SW480 (cell line): Measurements from ENCODE around the gene MNS1.
"Not testable (repeated sequence)": the region's sequence is repeated elsewhere in the genome, so short reads cannot be mapped to it uniquely, and the experiment has no call there.

Source experiments
- DNase-seq: peaks from one replicate; pipeline ENCODE4 v3.0.0-alpha.2; 2016; ENCODE audit warnings: low spot score

MNS1 gene, protein sequence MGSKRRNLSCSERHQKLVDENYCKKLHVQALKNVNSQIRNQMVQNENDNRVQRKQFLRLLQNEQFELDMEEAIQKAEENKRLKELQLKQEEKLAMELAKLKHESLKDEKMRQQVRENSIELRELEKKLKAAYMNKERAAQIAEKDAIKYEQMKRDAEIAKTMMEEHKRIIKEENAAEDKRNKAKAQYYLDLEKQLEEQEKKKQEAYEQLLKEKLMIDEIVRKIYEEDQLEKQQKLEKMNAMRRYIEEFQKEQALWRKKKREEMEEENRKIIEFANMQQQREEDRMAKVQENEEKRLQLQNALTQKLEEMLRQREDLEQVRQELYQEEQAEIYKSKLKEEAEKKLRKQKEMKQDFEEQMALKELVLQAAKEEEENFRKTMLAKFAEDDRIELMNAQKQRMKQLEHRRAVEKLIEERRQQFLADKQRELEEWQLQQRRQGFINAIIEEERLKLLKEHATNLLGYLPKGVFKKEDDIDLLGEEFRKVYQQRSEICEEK

GRCh38 chr15:56464893-56465520, at the start of gene MNS1:
MNS1 (minus strand) TSS chr15:56465137; CDS start chr15:56464972, 165 bp downstream.
- peak; percentile 58 for DNase-seq

DNA sequence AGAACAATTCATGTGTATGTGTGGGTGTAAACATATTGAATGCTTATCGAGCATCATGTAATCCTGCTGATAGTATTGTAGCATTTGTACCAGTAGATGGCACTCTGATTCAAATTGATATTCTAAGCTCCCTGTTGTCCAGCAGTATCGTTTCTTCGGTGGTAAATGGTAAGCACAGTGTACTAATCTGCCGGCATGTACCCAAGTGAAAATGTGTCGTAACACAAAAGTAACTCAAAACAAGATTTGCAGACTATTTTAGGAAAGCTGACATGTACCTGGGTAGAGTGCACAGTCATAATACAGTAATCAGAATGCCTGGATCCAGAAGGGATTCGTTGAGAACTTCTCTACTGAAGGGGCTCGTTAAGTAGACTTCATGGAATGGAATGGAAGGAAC, 31.7 kb upstream of the MNS1 start:
- peak; percentile 69 for DNase-seq

GRCh38 chr15:56495533-56495932, 30.6 kb upstream of the MNS1 start:
- no peak for DNase-seq

DNA sequence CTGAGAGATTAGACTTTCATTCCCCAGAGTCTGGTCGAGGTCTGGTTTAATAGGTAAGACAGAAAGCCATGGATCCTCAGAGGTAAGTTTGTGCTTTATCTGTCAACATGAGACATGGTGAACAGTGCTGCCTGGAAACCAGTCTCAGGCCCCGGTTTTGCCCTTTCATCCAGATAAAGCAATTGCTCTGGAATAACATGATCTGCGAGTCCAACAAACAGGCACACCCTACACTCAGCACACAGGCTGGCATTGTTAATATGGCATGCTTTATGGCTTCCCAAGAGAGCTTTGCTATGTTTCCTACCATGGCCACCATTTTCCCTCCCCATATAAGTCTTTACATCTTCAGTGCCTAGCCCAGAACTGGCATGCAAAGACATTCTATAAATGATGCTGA, 30.1 kb upstream of the MNS1 start:
- DNase-seq = no peak

DNA sequence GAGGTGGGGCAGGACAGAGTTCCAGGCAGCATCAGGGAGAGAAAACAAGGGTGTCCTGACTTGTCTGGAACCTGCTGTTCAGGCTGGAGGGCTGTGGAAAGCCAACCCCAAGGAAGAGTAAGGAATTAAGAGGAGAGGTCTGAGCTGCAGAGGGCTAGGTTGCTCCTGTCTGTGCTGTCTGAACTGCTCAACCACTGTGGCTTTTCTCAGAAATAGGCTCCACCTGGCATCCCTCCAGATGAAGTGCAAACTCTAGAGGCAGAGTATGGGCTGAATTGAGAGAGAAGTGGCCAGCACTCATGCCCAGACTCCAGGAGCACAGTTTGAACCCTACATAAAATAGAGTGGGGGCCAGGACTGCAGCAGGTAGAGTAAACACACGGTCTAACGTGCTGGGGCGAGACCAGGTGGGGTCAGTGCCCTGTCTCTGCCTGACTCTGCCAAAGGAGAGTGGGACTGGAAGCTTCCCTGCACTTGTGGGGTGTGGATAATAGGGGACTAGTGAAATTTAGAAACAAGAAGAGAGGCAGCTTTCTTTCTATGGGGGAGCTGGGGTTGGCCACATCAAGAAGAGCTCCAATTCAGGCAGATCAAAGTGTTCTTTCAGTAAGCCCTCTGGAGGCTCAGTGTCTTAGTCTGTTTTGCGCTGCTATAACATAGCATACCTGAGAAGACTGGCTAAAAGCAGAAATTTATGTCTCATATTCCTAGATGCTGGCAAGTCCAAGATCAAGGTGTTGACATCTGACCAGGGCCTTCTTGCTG, 28.0 kb upstream of the MNS1 start:
- DNase-seq = no peak

GRCh38 chr15:56492236-56492635, 27.3 kb upstream of the MNS1 start:
- no peak for DNase-seq

- DNase-seq = peak; percentile 52
Measured at GRCh38 chr15:56491110-56491722, 26.3 kb upstream of the MNS1 start.

DNA sequence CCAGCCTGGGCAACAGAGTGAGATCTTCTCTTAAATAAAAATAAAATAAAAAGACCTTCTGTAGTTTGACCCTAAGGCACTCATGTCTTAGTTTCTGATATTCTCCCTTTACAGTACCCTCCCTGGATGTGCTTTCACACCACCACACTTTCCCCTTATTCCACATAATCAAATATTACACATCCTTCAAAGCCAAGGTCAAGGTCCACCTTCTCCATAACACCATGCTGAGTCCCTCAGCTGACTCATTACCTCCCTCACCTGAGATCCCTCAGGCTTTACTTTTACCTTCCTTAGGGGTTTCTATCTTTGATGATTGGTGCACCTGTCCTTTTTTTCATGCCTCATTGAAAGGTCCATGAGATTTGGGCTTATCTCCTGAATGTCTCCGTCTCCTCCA, 25.5 kb upstream of the MNS1 start:
- peak; percentile 33 for DNase-seq

DNA sequence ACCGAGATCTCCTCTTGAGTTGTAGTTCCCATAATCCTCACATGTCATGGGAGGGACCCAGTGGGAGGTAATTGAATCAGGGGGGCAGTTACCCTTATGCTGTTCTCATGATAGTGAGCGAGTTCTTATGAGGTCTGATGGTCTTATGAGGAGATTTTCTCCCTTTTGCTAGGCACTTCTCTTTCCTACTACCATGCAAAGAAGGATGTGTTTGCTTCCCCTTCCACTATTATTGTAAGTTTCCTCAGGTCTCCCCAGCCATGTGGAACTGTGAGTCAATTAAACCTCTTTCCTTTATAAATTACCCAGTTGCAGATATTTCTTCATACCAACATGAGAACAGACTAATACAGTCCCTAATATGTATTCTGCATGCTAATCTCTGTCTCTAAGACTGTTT, 21.3 kb upstream of the MNS1 start:
- DNase-seq = not testable (repeated sequence)

- DNase-seq = not testable (repeated sequence)
Measured at GRCh38 chr15:56485426-56485825, 20.5 kb upstream of the MNS1 start.

GRCh38 chr15:56484287-56484686, 19.4 kb upstream of the MNS1 start:
- no peak for DNase-seq

GRCh38 chr15:56475351-56475750, 10.4 kb upstream of the MNS1 start:
- DNase-seq = no peak

- no peak for DNase-seq
Measured at GRCh38 chr15:56473017-56473416, 8.1 kb upstream of the MNS1 start.

- DNase-seq = no peak
Measured at GRCh38 chr15:56472278-56472677, 7.3 kb upstream of the MNS1 start.

DNA sequence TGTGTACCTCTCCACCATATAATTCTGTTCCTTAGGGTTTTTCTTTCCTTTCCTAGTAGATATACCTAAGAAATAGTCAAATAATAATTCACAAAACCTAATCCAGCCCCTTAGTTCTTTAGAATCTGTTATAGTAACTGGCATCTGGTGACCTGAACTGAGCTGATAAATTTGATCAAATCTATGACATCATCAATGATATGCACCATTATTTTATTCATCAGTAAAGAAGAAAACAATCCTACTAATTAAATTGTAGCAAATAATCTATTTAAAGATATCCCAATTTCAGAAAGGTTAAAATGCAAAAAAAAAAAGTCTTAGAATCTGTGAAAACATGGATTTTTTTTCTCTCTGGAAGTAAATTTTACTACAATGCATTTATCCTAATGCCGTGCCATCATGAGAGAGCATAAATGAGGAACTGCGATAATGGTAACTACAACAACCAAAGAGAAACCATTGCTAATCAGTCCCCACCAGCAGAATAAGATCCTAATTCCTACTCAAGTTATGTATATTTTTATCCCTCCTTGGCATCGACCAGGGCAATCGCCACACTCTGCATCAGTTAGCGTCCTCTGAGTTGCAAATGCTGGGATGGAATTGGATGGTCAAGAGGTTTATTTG, 6.6 kb upstream of the MNS1 start:
- DNase-seq = no peak

GRCh38 chr15:56469483-56469882, 4.5 kb upstream of the MNS1 start:
- DNase-seq = no peak

DNA sequence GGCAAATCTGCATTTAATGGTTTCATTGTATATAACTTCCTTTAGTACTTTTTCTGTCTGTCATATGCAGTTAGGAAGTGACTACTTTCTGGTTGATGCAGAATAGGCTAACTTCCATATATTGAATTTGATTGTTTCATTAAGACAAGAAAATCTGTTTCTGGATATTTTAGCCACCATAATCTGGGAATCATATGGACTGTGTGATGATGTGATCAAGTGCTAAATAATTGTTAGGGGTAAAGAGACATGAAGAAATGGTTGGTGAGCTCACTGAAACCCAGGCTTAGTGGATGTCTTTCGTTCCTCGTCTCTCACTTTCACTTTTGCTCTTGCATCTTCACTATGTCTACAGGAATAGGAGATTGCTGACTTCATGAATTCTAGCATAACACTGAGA, 3.5 kb upstream of the MNS1 start:
- DNase-seq = no peak

DNA sequence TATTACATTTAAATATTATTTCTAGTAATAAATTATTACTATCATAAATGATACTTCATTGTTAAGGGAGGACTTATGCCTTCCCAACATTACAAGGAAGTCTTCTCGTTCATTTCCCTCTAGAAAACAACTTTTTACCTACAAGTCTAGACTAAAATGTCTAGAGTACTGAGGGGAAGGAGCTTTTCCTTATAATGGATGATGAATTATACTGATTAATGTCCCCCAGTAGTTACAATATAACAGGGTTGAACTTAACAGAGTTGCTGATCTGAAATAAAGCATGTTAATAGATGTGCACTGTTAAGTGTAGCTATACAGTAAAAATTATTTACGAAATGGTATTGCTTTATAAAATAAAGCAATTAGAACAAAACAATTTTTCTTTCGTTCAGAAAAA, 2.7 kb upstream of the MNS1 start:
- DNase-seq = no peak

DNA sequence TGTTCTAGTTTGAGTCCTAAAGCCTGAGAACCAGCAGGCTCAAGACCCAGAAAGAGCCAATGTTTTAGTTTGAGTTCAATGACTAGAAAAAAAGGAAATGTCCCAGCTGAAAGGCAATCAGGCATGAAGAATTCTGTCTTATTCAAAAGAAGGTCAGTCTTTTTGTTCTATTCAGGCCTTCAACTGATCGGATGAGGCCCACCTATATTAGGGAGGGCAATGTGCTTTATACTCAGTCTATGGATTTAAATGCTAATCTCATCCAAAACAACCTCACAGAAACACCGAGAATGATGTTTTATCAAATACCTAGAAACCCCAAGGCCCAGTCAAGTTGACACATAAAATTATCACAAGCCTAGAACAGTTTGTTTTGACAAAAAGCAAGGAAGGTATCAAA, 4.0 kb downstream of the MNS1 start:
- no peak for DNase-seq

DNA sequence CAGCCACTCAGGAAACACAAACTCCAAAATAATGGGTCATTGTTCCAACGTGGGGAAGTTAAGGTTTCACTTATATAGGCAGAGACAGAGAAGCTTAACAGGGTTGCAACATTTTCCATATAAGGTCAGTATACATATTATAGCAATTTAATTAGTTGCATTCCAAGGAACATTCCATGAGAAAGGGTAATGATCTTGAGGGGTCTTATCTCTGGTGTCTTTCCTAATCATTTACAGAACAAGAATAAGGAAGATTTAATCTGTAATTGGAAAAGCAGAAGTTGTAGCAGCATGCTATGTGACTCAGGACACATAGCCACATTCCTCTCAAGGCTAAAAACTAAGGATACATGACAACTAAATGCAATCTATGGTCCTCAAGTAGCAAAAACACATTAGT, 4.9 kb downstream of the MNS1 start:
- no peak for DNase-seq

DNA sequence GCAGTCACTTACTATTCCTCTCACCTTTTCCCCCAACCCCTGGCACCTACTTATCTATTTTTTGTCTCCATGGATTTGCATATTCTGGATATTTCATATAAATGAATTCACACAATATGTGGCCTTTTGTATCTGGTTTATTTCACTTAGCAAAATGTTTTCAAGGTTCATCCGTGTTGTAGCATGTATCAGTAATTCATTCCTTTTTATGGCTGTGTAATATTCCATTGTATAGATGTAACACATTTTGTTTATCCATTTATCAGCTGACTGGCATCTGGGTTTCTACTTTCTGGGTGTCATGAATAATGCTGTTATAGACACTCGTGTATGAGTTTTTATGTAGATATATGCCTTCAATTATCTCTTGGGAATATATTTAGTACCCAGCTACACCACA, 5.8 kb downstream of the MNS1 start:
- no peak for DNase-seq

DNA sequence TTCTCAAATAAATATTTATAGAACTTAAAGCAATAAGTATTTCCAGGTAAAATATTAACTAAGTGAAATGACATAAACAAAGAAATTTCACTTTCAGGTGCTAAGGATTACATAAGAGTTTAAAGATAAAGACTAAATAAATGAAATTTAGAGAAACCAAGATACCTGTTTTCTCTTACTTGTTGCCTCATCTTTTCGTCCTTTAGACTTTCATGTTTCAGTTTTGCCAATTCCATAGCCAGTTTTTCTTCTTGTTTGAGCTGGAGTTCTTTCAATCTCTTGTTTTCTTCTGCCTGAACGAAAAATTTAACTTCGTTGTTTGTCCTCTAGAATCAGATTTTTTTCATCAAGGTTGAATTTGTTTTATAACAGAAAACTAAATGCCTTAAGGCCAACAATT, 8.7 kb downstream of the MNS1 start:
- DNase-seq = no peak
